Smooth muscle cell (in vitro differentiated cells): ENCODE data around the gene RPS27. TPM values are rescaled to one million over a fixed set of nuclear protein-coding genes. Genes with fewer than 3 reads are reported as not detected.

ENCODE experiments used
- DNase-seq: peaks from one replicate; lab custom pipeline; 2025; ENCODE audit not compliant: unreplicated experiment; lab: John Stamatoyannopoulos, UW
- H2AFZ ChIP-seq: fragments of 200-600 bp; sonication (generic); 2 replicates; pipeline ENCODE4 v1.6.0; 2016; ENCODE audit warnings: antibody characterized with exemption, low read depth, mild to moderate bottlenecking
- H3F3A ChIP-seq: fragments of 200-600 bp; sonication (generic); 2 replicates; pipeline ENCODE4 v1.6.0; 2017; ENCODE audit warnings: antibody characterized with exemption, low read depth
- H3K27ac ChIP-seq: fragments of 200-600 bp; sonication (generic); 2 replicates; pipeline ENCODE4 v1.5.1; 2016; ENCODE audit warnings: low read depth, mild to moderate bottlenecking
- H3K27me3 ChIP-seq: fragments of 200-600 bp; sonication (generic); 2 replicates; pipeline ENCODE4 v1.6.1; 2016; ENCODE audit warnings: low read depth, mild to moderate bottlenecking
- H3K36me3 ChIP-seq: fragments of 200-600 bp; sonication (generic); 2 replicates; pipeline ENCODE4 v1.5.1; 2016; ENCODE audit warnings: low read depth
- H3K4me1 ChIP-seq: fragments of 200-600 bp; sonication (generic); 2 replicates; pipeline ENCODE4 v1.5.1; 2016; ENCODE audit warnings: low read depth
- H3K4me2 ChIP-seq: fragments of 200-600 bp; sonication (generic); 2 replicates; pipeline ENCODE4 v1.6.0; 2016; ENCODE audit warnings: mild to moderate bottlenecking
- H3K4me3 ChIP-seq: fragments of 200-600 bp; sonication (generic); 2 replicates; pipeline ENCODE4 v1.5.1; 2016; ENCODE audit warnings: mild to moderate bottlenecking
- H3K79me2 ChIP-seq: fragments of 200-600 bp; sonication (generic); 2 replicates; pipeline ENCODE4 v1.6.0; 2016; ENCODE audit warnings: low read depth, mild to moderate bottlenecking
- H3K9ac ChIP-seq: fragments of 200-600 bp; sonication (generic); 2 replicates; pipeline ENCODE4 v1.6.0; 2016; ENCODE audit warnings: low read depth
- H3K9me3 ChIP-seq: fragments of 200-600 bp; sonication (generic); replicated peaks from 2 replicates; pipeline ENCODE4 v1.5.1; 2016; ENCODE audit warnings: low read depth
- H4K20me1 ChIP-seq: fragments of 200-600 bp; sonication (generic); 2 replicates; pipeline ENCODE4 v1.6.0; 2016; ENCODE audit warnings: low read depth
- WGBS: methylation state at CpG from one replicate; pipeline ENCODE4 v1.1.7; 2016; ENCODE audit warnings: low lambda C conversion rate; 5-methylcytosine and 5-hydroxymethylcytosine counted together
- polyA plus RNA-seq: library from polyadenylated mRNA; unstranded; fragments of >200 nt; fragmentation: Nextera tagmentation; extraction: Ambion mirVana; gene quantifications from 2 replicates; pipeline ENCODE4 v1.2.1, GENCODE V29; 2016
- total RNA-seq: library from RNA; depleted of rRNA; stranded (reverse); fragments of >200 nt; gene quantifications from 2 replicates; pipeline ENCODE4 v1.2.3, GENCODE V29; 2014
- TF ChIP-seq, protein P1 (sequence below): fragments of 200-600 bp; sonication (generic); IDR thresholded peaks from 2 replicates; pipeline ENCODE4 v1.5.1; 2017; ENCODE audit warnings: borderline replicate concordance, mild to moderate bottlenecking, antibody characterized with exemption; ENCODE audit not compliant: insufficient read depth, poor library complexity, severe bottlenecking

The RPS27 gene
- total and polyA plus RNA-seq, 2 experiments from 2014 or later: 1,522 to 3,702 TPM

- Histone ChIP-seq H3K4me1 (no peaks in the 10 kb centered on the region), H3K36me3 (no peaks in the 10 kb centered on the region), H3K79me2 (peaks cover 19% of the 10 kb centered on the region), H3K27ac (no peak overlapping the region), H3K4me2 (no peak overlapping the region), H3K27me3 (no peaks in the 10 kb centered on the region), H4K20me1 (no peaks in the 10 kb centered on the region), H2AFZ (no peak overlapping the region), H3K9ac (no peak overlapping the region), H3K9me3 (no peaks in the 10 kb centered on the region), H3F3A (no peaks in the 10 kb centered on the region), H3K4me3 (no peak overlapping the region)
- TF ChIP-seq, protein P1, sequence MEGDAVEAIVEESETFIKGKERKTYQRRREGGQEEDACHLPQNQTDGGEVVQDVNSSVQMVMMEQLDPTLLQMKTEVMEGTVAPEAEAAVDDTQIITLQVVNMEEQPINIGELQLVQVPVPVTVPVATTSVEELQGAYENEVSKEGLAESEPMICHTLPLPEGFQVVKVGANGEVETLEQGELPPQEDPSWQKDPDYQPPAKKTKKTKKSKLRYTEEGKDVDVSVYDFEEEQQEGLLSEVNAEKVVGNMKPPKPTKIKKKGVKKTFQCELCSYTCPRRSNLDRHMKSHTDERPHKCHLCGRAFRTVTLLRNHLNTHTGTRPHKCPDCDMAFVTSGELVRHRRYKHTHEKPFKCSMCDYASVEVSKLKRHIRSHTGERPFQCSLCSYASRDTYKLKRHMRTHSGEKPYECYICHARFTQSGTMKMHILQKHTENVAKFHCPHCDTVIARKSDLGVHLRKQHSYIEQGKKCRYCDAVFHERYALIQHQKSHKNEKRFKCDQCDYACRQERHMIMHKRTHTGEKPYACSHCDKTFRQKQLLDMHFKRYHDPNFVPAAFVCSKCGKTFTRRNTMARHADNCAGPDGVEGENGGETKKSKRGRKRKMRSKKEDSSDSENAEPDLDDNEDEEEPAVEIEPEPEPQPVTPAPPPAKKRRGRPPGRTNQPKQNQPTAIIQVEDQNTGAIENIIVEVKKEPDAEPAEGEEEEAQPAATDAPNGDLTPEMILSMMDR: no peak
- no peak for DNase-seq
- WGBS: 91% methylated on average over 14 of the region's 15 CpGs
These were observed 46.3 kb upstream of the RPS27 start for GRCh38 chr1:153944005-153944826.

- Histone ChIP-seq H3F3A (no peaks in the 10 kb centered on the region), H3K4me3 (peak overlapping the region; percentile 96), H3K36me3 (no peaks in the 10 kb centered on the region), H3K79me2 (peaks cover 19% of the 10 kb centered on the region), H3K9ac (no peak overlapping the region), H4K20me1 (no peaks in the 10 kb centered on the region), H3K9me3 (no peaks in the 10 kb centered on the region), H3K27me3 (no peaks in the 10 kb centered on the region), H3K4me1 (no peaks in the 10 kb centered on the region), H3K27ac (no peak overlapping the region), H3K4me2 (peak overlapping the region; percentile 97), H2AFZ (no peak overlapping the region)
- 93% methylated on average over 3 of the region's 3 CpGs for WGBS
- DNase-seq: no peak
- TF ChIP-seq, protein P1: no peak
These were observed 45.8 kb upstream of the RPS27 start for GRCh38 chr1:153944827-153945117.

DNA sequence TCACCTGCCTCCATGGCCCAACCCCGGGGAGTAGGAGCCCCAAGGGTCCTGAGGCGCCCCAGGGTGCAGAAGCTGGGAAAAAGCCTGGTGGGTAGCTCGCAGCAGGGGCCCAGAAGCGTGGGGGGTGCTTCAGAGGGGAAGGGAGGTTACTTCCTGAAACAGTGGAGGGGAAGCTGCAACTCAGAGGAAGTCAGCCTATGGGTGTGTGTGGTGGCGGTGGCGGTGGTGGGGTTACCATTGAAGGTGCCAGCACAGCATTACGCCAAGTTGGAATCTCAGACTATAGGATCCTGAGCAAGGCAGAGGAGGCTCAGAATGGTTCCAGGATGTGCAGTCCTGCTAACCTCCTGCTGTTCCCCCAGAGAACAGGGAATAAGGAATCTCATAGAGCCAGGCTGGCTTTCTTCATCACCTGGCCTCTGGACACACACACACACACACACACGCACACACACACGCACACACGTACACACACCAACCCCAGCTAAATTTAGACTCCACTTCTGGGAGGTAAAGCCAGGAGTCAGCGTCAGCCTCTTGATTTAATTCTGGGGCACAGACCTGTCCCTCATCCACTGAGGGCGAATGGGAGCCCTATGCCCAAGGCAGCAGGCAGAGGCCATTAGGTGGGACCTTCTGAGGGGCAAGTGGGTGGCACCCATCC lies 45.3 kb upstream of the RPS27 start:
- H3K36me3 ChIP-seq: no peaks in the 10 kb centered on the region
- H3K79me2 ChIP-seq: peaks cover 19% of the 10 kb centered on the region
- H3K4me1 ChIP-seq: no peaks in the 10 kb centered on the region
- no peaks in the 10 kb centered on the region for H3K9me3 ChIP-seq
- no peak for DNase-seq
- H3F3A ChIP-seq: no peaks in the 10 kb centered on the region
- peak overlapping the region; percentile 64 for H3K9ac ChIP-seq
- peak overlapping the region; percentile 96 for H3K4me3 ChIP-seq
- H3K27me3 ChIP-seq: no peaks in the 10 kb centered on the region
- TF ChIP-seq, protein P1: no peak
- peak overlapping the region; percentile 45 for H2AFZ ChIP-seq
- WGBS: 62% methylated on average over 12 of the region's 12 CpGs
- H4K20me1 ChIP-seq: no peaks in the 10 kb centered on the region
- H3K27ac ChIP-seq: peak overlapping the region; percentile 62
- peak overlapping the region; percentile 97 for H3K4me2 ChIP-seq
